Endothelial cell of umbilical vein (primary cell): ENCODE data around the gene NBL1.

ENCODE experiments used
- CTCF ChIP-seq, 2 donors: IDR thresholded peaks; 1 replicate in 1 of 2; 2 replicates in 1 of 2; pipeline ENCODE4 v1.5.1; 2011; ENCODE audit warnings: low read length in 2 of 2, mild to moderate bottlenecking in 2 of 2, moderate library complexity in 2 of 2, control low read depth in 1 of 2, inconsistent platforms in 1 of 2, low read depth in 1 of 2; ENCODE audit not compliant: insufficient read depth in 1 of 2; ENCODE audit errors: extremely low read depth in 1 of 2
- EZH2 ChIP-seq: IDR thresholded peaks from 2 replicates; pipeline ENCODE4 v1.6.1; 2012; ENCODE audit warnings: borderline replicate concordance, low read depth, mild to moderate bottlenecking, moderate library complexity, low read length, inconsistent platforms; ENCODE audit not compliant: severe bottlenecking
- MAX ChIP-seq: IDR thresholded peaks from 2 replicates; pipeline ENCODE4 v1.6.1; 2011; ENCODE audit not compliant: insufficient read depth, insufficient read length
- MYC ChIP-seq: IDR thresholded peaks from one replicate; pipeline ENCODE4 v1.6.1; 2011; ENCODE audit warnings: mild to moderate bottlenecking, low read depth, low read length
- POLR2A ChIP-seq: IDR thresholded peaks from 2 replicates; pipeline ENCODE4 v1.6.1; 2012; ENCODE audit warnings: low read depth, mild to moderate bottlenecking, control low read depth, low read length
- POLR2AphosphoS5 ChIP-seq: IDR thresholded peaks from 2 replicates; pipeline ENCODE4 v1.6.1; 2012; ENCODE audit warnings: low read depth, mild to moderate bottlenecking, control low read depth, low read length, moderate library complexity; ENCODE audit not compliant: insufficient read depth

- TF ChIP-seq CTCF (IDR thresholded peaks at IDR 0.05; ENCODE audit: extremely low read depth in 1 of 2, insufficient read depth in 1 of 2, low read depth in 1 of 2, low read length in 2 of 2) = no peak
- no peak for TF ChIP-seq MAX
- TF ChIP-seq POLR2A = no peak
- no peak for TF ChIP-seq EZH2
- TF ChIP-seq MYC = no peak
- TF ChIP-seq POLR2AphosphoS5 = no peak
Measured at GRCh38 chr1:19689856-19690255, 45.7 kb downstream of the NBL1 start.
